GM12801 (cell line): Measurements from ENCODE around the gene FOXRED2.

Experiments
- TF ChIP-seq, protein P1 (sequence below): IDR thresholded peaks from one replicate; pipeline ENCODE4 v1.5.1; 2011; ENCODE audit warnings: control low read depth; ENCODE audit not compliant: insufficient read length; ENCODE audit errors: extremely low read depth

Gene FOXRED2

DNA sequence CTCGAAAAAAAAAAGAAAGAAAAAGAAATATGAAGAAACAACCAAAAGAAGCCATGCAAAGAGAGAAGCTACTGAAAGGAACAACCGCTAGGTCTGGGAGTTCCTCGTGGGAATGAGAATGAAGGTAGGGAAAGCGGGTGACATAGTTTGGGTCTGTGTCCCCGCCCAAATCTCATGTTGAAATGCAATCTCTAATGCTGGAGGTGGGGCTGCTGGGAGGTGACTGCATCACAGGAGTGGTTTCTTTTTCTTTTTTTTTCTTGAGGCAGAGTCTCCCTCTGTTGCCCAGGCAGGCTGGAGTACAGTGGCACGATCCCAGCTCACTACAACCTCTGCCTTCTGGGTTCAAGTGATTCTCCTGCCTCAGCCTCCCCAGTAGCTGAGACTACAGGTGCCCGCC is 15.7 kb downstream of the FOXRED2 start:
- TF ChIP-seq, protein P1, sequence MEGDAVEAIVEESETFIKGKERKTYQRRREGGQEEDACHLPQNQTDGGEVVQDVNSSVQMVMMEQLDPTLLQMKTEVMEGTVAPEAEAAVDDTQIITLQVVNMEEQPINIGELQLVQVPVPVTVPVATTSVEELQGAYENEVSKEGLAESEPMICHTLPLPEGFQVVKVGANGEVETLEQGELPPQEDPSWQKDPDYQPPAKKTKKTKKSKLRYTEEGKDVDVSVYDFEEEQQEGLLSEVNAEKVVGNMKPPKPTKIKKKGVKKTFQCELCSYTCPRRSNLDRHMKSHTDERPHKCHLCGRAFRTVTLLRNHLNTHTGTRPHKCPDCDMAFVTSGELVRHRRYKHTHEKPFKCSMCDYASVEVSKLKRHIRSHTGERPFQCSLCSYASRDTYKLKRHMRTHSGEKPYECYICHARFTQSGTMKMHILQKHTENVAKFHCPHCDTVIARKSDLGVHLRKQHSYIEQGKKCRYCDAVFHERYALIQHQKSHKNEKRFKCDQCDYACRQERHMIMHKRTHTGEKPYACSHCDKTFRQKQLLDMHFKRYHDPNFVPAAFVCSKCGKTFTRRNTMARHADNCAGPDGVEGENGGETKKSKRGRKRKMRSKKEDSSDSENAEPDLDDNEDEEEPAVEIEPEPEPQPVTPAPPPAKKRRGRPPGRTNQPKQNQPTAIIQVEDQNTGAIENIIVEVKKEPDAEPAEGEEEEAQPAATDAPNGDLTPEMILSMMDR = no peak

DNA sequence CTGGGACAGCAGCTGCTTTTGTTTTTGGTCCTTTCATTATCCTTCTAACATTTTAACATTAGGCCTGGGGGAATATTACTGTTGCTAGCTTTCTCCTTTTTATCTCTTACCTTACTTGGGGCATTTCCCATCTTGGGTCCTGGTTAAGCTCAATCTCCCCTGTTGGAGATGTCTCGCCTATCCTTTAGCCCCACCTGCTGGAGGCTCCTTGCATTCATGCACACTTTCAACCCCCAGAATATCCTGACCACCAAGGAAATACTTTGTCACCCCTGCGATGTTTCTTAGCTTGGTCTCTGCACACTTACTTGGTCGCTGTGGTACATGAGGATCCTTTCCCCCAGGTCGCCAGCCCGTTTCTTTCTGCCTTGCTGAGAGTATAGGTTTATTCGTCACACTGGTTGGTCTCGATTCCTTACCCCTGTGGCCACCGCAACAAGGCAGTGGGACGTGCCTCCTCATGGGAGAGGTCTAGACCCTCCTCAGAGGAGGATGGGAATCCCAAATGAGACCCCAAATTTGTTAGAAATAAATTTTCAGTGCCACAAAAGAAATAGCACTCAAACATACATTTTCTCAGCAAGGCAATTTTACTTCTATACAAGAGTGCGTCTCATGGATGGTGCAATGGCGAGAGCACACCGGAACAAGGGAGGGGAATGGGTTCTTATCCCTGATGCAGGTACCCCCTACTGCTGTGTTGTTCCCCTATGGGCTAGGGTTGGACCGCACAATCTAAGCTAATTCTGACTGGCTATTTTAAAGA is 20.0 kb downstream of the FOXRED2 start:
- TF ChIP-seq, protein P1 = no peak

DNA sequence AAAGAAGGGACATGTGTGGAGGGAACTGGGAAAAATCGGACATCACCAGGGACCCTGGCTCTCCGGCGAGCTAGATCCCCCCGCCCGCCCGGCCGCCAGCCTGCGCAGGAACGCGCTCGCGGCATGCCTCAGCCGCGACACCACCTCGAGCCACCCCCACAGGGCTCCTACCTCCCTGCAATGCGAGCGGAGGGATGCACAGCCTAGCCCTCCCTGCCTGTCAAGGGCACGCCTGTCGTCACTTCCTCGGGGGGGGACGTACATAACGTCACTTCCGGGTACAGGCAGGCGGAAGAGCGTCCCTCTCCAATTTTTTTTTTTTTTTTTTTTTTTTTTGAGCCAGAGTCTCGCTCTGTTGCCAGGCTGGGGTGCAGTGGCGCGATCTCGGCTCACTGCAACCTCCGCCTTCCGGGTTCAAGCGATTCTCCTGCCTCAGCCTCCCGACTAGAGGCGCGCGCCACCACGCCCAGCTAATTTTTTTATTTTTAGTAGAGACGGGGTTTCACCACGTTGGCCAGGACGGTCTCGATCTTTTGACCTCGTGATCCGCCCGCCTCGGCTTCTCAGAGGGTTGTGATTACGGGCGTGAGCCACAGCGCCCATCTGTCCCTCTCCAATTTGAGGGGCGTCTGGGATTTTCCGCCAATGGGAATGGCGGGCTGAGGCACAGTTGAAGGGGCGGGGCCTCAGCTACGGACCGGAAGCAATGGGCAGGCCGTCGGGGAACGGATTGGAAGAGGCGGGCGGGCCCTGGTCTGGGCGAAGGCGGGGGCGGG is 25.3 kb downstream of the FOXRED2 start, which contains the start of gene TXN2:
Gene TXN2 (minus strand): TSS at position 248 of the 776 bp plus-strand sequence. CDS start 803 bp downstream, outside the sequence.
- TF ChIP-seq, protein P1 = no peak

DNA sequence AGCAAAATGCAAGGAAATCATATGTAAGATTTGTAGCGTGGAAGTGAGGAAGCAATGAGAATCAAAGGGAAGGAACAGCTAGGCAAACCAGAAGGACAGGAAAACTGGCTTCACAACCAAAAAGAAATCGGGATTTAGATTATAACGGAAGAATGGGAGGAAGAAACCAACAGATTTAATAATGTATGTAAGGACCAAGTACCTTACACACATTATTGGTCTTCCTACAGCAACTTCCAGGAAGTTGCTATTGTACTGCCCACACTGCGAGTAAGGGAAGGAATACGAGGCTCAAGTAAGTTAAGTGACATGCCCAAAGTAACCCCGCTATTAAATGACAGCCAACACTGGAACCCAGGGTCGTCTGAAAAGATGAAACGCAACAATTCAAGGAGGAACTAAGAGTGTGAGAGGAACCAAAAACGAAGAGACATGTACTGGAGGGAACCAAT is 25.9 kb downstream of the FOXRED2 start:
- TF ChIP-seq, protein P1 = no peak

DNA sequence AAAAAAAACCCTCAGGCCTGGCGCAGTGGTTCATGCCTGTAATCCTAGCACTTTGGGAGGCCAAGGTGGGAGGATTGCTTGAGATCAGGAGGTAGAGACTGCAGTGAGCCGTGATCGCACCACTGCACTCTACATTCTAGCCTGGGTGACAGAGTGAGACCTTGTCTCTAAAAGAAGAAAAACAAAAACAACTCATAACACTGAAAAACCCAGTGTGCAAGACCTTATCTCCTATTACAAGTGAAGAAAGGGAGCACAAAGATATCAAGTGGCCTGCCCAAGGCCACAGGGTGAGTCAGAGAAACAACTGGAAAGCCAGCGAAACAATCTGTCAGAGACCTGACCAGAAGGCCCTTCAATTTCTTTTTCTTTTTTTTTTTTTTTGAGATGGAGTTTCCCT is 27.9 kb downstream of the FOXRED2 start:
- TF ChIP-seq, protein P1 = no peak

DNA sequence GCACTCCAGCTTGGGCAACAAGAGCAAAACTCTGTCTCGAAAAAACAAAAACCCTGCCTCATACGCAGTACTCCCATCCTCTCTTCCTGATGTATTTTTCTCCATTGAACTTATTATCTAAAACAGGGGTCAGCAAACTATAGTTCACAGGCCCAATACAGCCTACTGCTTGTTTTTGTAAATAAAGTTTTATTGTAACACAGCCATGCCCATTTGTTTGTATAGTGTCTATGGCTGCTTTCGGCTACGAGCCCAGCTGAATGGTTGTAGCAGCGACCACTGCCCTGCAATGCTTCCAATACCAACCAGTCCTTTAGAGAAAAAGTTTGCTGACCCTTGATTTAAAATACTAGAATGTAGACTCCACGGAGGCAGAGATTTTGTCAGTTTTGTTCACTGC is 31.5 kb downstream of the FOXRED2 start:
- TF ChIP-seq, protein P1 = no peak

DNA sequence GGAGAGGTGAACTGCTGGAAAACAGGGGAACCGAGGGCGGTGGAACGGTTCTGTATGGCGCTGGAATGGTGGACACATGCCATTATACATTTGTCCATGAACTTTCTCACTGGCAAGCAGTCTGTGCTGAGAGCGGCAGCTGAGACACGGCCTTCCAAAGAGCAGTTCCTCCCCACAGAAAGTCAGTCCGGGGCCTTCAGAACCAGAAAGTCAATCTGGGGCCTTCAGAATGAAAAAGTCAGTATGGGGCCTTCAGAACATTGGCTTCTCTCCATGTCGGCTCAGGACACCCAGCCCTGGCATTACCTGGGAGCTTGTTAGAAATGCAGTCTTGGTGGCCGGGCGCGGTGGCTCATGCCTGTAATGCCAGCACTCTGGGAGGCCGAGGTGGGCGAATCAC is 34.2 kb downstream of the FOXRED2 start:
- TF ChIP-seq, protein P1 = no peak
